ENCODE results near the gene PALM. TPM values are rescaled to one million over a fixed set of nuclear protein-coding genes. Genes with fewer than 3 reads are reported as not detected.
"Not testable (repeated sequence)": the region's sequence is repeated elsewhere in the genome, so short reads cannot be mapped to it uniquely, and the experiment has no call there.

PALM gene
- total RNA-seq, 1 donor from 2014 or later: 32.9 TPM

GRCh38 chr19:745138-745537 is 36.4 kb downstream of the PALM start:
- ATAC-seq (ENCODE audit: poor library complexity); intact Hi-C loops (cut with DNase I); DNase-seq: not testable (repeated sequence)

- ATAC-seq (ENCODE audit: poor library complexity): no peak
- no peak for DNase-seq
- intact Hi-C loops (cut with DNase I): no loop called here
Measured at GRCh38 chr19:746208-746819, 37.6 kb downstream of the PALM start.

GRCh38 chr19:746956-747355 is 38.2 kb downstream of the PALM start:
- intact Hi-C loops (cut with DNase I): no loop called here
- DNase-seq: no peak

GRCh38 chr19:747432-748273 is 38.9 kb downstream of the PALM start:
- ATAC-seq (ENCODE audit: poor library complexity): no peak
- DNase-seq: no peak
- intact Hi-C loops (cut with DNase I): no loop called here

More at GRCh38 chr19:746956-747355, 38.2 kb downstream of the PALM start:
- no peak for ATAC-seq (ENCODE audit: poor library complexity)

- DNase-seq (no peak), ATAC-seq (ENCODE audit: poor library complexity) (no peak)
- intact Hi-C loops (cut with DNase I): no loop called here
Measured at GRCh38 chr19:748274-748598, 39.5 kb downstream of the PALM start.

- intact Hi-C loops (cut with DNase I): no loop called here
- no peak for DNase-seq
- ATAC-seq (ENCODE audit: poor library complexity): no peak
Measured at GRCh38 chr19:749811-750210, 41.1 kb downstream of the PALM start.

GRCh38 chr19:750640-751423 is 42.1 kb downstream of the PALM start, which contains the start of gene MISP:
Gene MISP (plus strand): TSS chr19:751112. CDS start chr19:756947, 5,835 bp downstream.
- intact Hi-C loops (cut with DNase I): no loop called here
- ATAC-seq (ENCODE audit: poor library complexity) (no peak), DNase-seq (no peak)

GRCh38 chr19:751501-752341 is 43.0 kb downstream of the PALM start:
- intact Hi-C loops (cut with DNase I): no loop called here
- DNase-seq (no peak), ATAC-seq (ENCODE audit: poor library complexity) (peak; percentile 33)

GRCh38 chr19:752652-753517 is 44.1 kb downstream of the PALM start:
- DNase-seq (no peak), ATAC-seq (ENCODE audit: poor library complexity) (peak; percentile 35)
- intact Hi-C loops (cut with DNase I): no loop called here

- intact Hi-C loops (cut with DNase I): no loop called here
- no peak for ATAC-seq (ENCODE audit: poor library complexity)
Measured at GRCh38 chr19:754530-754929, 45.8 kb downstream of the PALM start.

GRCh38 chr19:755063-755462 is 46.3 kb downstream of the PALM start:
- ATAC-seq (ENCODE audit: poor library complexity) (no peak), DNase-seq (no peak)
- intact Hi-C loops (cut with DNase I): no loop called here

More at GRCh38 chr19:754530-754929, 45.8 kb downstream of the PALM start:
- DNase-seq: no peak

- ATAC-seq (ENCODE audit: poor library complexity) (no peak), DNase-seq (no peak)
- intact Hi-C loops (cut with DNase I): no loop called here
Measured at GRCh38 chr19:756236-756635, 47.5 kb downstream of the PALM start.

GRCh38 chr19:756821-757688 is 48.3 kb downstream of the PALM start:
- ATAC-seq (ENCODE audit: poor library complexity): no peak
- DNase-seq: no peak
- intact Hi-C loops (cut with DNase I): no loop called here

GRCh38 chr19:757811-758668 is 49.3 kb downstream of the PALM start:
- no peak for DNase-seq
- intact Hi-C loops (cut with DNase I): no loop called here
- ATAC-seq (ENCODE audit: poor library complexity): no peak

GRCh38 chr19:763181-763580 is 54.4 kb downstream of the PALM start:
- ATAC-seq (ENCODE audit: poor library complexity) (no peak), DNase-seq (no peak)
- intact Hi-C loops (cut with DNase I): loop anchor here (10.0 kb wide), 1 partner anchor 222 kb away; the partner anchor contains the start of gene WDR18

- DNase-seq: no peak
- ATAC-seq (ENCODE audit: poor library complexity): no peak
- intact Hi-C loops (cut with DNase I): loop anchor here (10.0 kb wide), 1 partner anchor 221 kb away; the partner anchor contains the start of gene WDR18
Measured at GRCh38 chr19:763869-764268, 55.1 kb downstream of the PALM start.

All from Right ventricle myocardium superior (tissue), 1 donor.